Endothelial cell of umbilical vein (primary cell): ENCODE results near the gene SLC39A9. TPM values are rescaled to one million over a fixed set of nuclear protein-coding genes. Genes with fewer than 3 reads are reported as not detected.

Experiments used
- BruUV-seq: library from RNA; stranded (reverse); fragments of 400-500 nt; replicated peaks from 2 replicates; lab custom pipeline; 2021; lab: Mats Ljungman, UMichigan
- CTCF ChIA-PET: fragments of 300-600, 350-600 bp; sonication (Branson Sonifier 250); formaldehyde crosslinking; loops from one replicate; lab custom pipeline; 2021; ENCODE audit warnings: antibody characterized with exemption, inconsistent platforms; lab: Charles Lee
- POLR2A ChIA-PET: fragments of 300-600, 350-600 bp; sonication (Branson Sonifier 250); formaldehyde crosslinking; loops from one replicate; lab custom pipeline; 2021; ENCODE audit warnings: antibody characterized with exemption, inconsistent platforms; lab: Charles Lee
- DNase-seq: peaks from one replicate; pipeline ENCODE4 v3.0.0-alpha.2; 2011; ENCODE audit warnings: low read depth, low spot score
- FAIRE-seq: peaks from 2 replicates; lab custom pipeline; 2011; peaks lifted over from hg19 to GRCh38; lab: Jason Lieb, UNC
- H2AFZ ChIP-seq: 2 replicates; pipeline ENCODE4 v1.6.0; 2012; ENCODE audit warnings: low read depth, low read length, control low read depth, inconsistent platforms
- H3K27ac ChIP-seq: 2 replicates; pipeline ENCODE4 v1.5.1; 2011; ENCODE audit warnings: low read depth, mild to moderate bottlenecking, control low read depth, low read length, moderate library complexity; ENCODE audit not compliant: insufficient read depth
- H3K27me3 ChIP-seq, 2 experiments: 2 replicates each; pipeline versions ENCODE4 v1.6.0 to v1.6.1; 2011; ENCODE audit warnings: low read length in 2 of 2, mixed read lengths in 1 of 2; ENCODE audit not compliant: control insufficient read depth in 2 of 2, insufficient read depth in 2 of 2
- H3K36me3 ChIP-seq, 2 experiments: 2 replicates in 1 of 2; 3 replicates in 1 of 2; pipeline ENCODE4 v1.5.1; 2011; ENCODE audit warnings: low read length in 2 of 2, mild to moderate bottlenecking in 1 of 2, moderate library complexity in 1 of 2; ENCODE audit not compliant: control insufficient read depth in 2 of 2, insufficient read depth in 2 of 2; ENCODE audit errors: extremely low read depth in 1 of 2
- H3K4me1 ChIP-seq: 3 replicates; pipeline ENCODE4 v1.5.1; 2011; ENCODE audit warnings: mild to moderate bottlenecking, low read length; ENCODE audit not compliant: control insufficient read depth, insufficient read depth; ENCODE audit errors: extremely low read depth
- H3K4me2 ChIP-seq: 2 replicates; pipeline ENCODE4 v1.6.1; 2011; ENCODE audit warnings: low read length, control low read depth, mixed read lengths; ENCODE audit not compliant: insufficient read depth
- H3K4me3 ChIP-seq, 3 experiments: fragments of 200-600 bp in 1 of 3; sonication (generic), shearing (Covaris generic) in 1 of 3; replicated peaks in 1 of 3; 2 replicates each; pipeline ENCODE4 v1.5.1; 2011 to 2016; ENCODE audit warnings: control low read depth in 3 of 3, low read length in 3 of 3, mild to moderate bottlenecking in 2 of 3, inconsistent platforms in 1 of 3, low read depth in 1 of 3, moderate library complexity in 1 of 3; ENCODE audit not compliant: insufficient read depth in 1 of 3
- H3K79me2 ChIP-seq: 2 replicates; pipeline ENCODE4 v1.6.0; 2012; ENCODE audit warnings: low read length, inconsistent platforms; ENCODE audit not compliant: control insufficient read depth, insufficient read depth
- H3K9ac ChIP-seq: replicated peaks from 2 replicates; pipeline ENCODE3; 2011; ENCODE audit warnings: low read length, control low read depth; ENCODE audit not compliant: insufficient read depth; ENCODE audit errors: extremely low read depth
- H3K9me1 ChIP-seq: replicated peaks from 3 replicates; pipeline ENCODE4 v1.6.0; 2011; ENCODE audit warnings: mild to moderate bottlenecking, low read length; ENCODE audit not compliant: control insufficient read depth, insufficient read depth; ENCODE audit errors: extremely low read depth
- H3K9me3 ChIP-seq: replicated peaks from 2 replicates; pipeline ENCODE4 v1.5.1; 2012; ENCODE audit warnings: low read length, inconsistent platforms; ENCODE audit not compliant: control insufficient read depth, insufficient read depth
- H4K20me1 ChIP-seq: replicated peaks from 2 replicates; pipeline ENCODE3; 2011; ENCODE audit warnings: mild to moderate bottlenecking, low read length; ENCODE audit not compliant: control insufficient read depth, insufficient read depth; ENCODE audit errors: extremely low read depth
- CTCF ChIP-seq, 2 donors: IDR thresholded peaks; 1 replicate in 1 of 2; 2 replicates in 1 of 2; pipeline ENCODE4 v1.5.1; 2011; ENCODE audit warnings: low read length in 2 of 2, mild to moderate bottlenecking in 2 of 2, moderate library complexity in 2 of 2, control low read depth in 1 of 2, inconsistent platforms in 1 of 2, low read depth in 1 of 2; ENCODE audit not compliant: insufficient read depth in 1 of 2; ENCODE audit errors: extremely low read depth in 1 of 2
- EZH2 ChIP-seq: IDR thresholded peaks from 2 replicates; pipeline ENCODE4 v1.6.1; 2012; ENCODE audit warnings: borderline replicate concordance, low read depth, mild to moderate bottlenecking, moderate library complexity, low read length, inconsistent platforms; ENCODE audit not compliant: severe bottlenecking
- FOS ChIP-seq: IDR thresholded peaks from 2 replicates; pipeline ENCODE4 v1.6.1; 2011; ENCODE audit warnings: mild to moderate bottlenecking, low read length, moderate library complexity, borderline replicate concordance; ENCODE audit not compliant: insufficient read depth
- GATA2 ChIP-seq: IDR thresholded peaks from 2 replicates; pipeline ENCODE4 v1.7.0; 2011; ENCODE audit warnings: low read depth, mild to moderate bottlenecking, moderate library complexity, mixed read lengths, low read length; ENCODE audit not compliant: insufficient read length, insufficient read depth
- JUN ChIP-seq: IDR thresholded peaks from 2 replicates; pipeline ENCODE4 v1.6.1; 2011; ENCODE audit warnings: borderline replicate concordance, low read depth; ENCODE audit not compliant: insufficient read length, insufficient read depth
- MYC ChIP-seq: IDR thresholded peaks from one replicate; pipeline ENCODE4 v1.6.1; 2011; ENCODE audit warnings: mild to moderate bottlenecking, low read depth, low read length
- POLR2A ChIP-seq: IDR thresholded peaks from 2 replicates; pipeline ENCODE4 v1.6.1; 2012; ENCODE audit warnings: low read depth, mild to moderate bottlenecking, control low read depth, low read length
- POLR2AphosphoS5 ChIP-seq: IDR thresholded peaks from 2 replicates; pipeline ENCODE4 v1.6.1; 2012; ENCODE audit warnings: low read depth, mild to moderate bottlenecking, control low read depth, low read length, moderate library complexity; ENCODE audit not compliant: insufficient read depth
- dilution Hi-C: fragments of 300-500 bp; cut with MboI; formaldehyde crosslinking; loops from one replicate; pipeline ENCODE4 v1.15.0; 2019; ENCODE audit warnings: low sequenced_read_pairs; ENCODE audit not compliant: extremely low pct_ligation_motif_present
- intact Hi-C: fragments of 100-400 bp; cut with micrococcal nuclease; formaldehyde crosslinking; loops from one replicate; pipeline ENCODE4 v1.10.0; 2022
- polyA plus RNA-seq, 4 experiments: library from polyadenylated mRNA; depleted of rRNA in 3 of 4; stranded (reverse) in 3 of 4; unstranded in 1 of 4; fragments of >200 nt; gene quantifications; 2 replicates each; pipeline versions ENCODE4 v1.2.1 to v1.2.3, GENCODE V29; 2011 to 2012; ENCODE audit warnings: missing spikeins in 1 of 4
- total RNA-seq: library from RNA; stranded (reverse); gene quantifications from 2 replicates; pipeline ENCODE4 v1.2.3, GENCODE V29; 2021
- TF ChIP-seq, protein P1 (sequence below): IDR thresholded peaks from 2 replicates; pipeline ENCODE4 v1.6.1; 2011; ENCODE audit not compliant: insufficient read depth, insufficient read length

SLC39A9 gene
- total and polyA plus RNA-seq, 2 donors (not counting 3 experiments of a cell fraction or from before 2014, with no cell fraction given): 39.8 to 55.2 TPM

DNA sequence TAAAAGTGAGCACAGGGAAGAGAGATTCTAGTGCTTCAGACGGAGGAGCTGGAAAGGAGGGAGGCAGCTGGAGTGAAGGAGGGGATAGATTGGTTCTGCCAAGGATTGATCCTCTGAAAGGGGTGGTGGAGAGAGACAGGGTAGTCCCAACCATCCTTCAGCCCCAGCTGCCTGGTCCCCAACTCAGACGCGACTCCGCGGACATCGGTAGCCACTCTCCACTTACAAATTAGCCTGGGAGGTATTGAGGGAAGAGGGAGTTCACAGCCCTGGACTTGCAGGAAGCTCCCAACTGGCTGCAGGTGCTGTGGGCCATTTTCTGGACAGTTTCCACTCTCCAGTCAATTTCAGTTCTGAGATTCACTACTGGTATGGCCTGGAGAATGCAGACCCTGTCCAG, 87.2 kb downstream of the SLC39A9 start:
- ChIA-PET CTCF (interaction anchor here (1.5 kb wide), 1 partner anchor 10 kb away, joined by 3 read pairs; no protein-coding TSS in a partner anchor), POLR2A (no interaction called here)
- no TSS peak for BruUV-seq
- DNase-seq (no peak), FAIRE-seq (no peak)
- no peak for TF ChIP-seq EZH2
- TF ChIP-seq POLR2AphosphoS5: no peak
- no peak for TF ChIP-seq FOS
- TF ChIP-seq, protein P1, sequence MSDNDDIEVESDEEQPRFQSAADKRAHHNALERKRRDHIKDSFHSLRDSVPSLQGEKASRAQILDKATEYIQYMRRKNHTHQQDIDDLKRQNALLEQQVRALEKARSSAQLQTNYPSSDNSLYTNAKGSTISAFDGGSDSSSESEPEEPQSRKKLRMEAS: no peak
- TF ChIP-seq GATA2: no peak
- no peak for TF ChIP-seq CTCF (IDR thresholded peaks at IDR 0.05; ENCODE audit: extremely low read depth in 1 of 2, insufficient read depth in 1 of 2, low read depth in 1 of 2, low read length in 2 of 2)
- no peak for TF ChIP-seq JUN
- no peak for TF ChIP-seq POLR2A
- no peak for TF ChIP-seq MYC
- no peak overlapping the region for H2AFZ ChIP-seq
- no peaks in the 10 kb centered on the region for H3K9me3 ChIP-seq
- H3K27ac ChIP-seq: no peak overlapping the region
- H3K79me2 ChIP-seq: no peaks in the 10 kb centered on the region
- H4K20me1 ChIP-seq: no peaks in the 10 kb centered on the region
- no peaks in the 10 kb centered on the region for H3K9me1 ChIP-seq
- no peak overlapping the region for H3K4me3 ChIP-seq
- dilution Hi-C loops (no loop called here), intact Hi-C loops (no loop called here)
- H3K36me3 ChIP-seq: no peaks in the 10 kb centered on the region
- peaks cover 45 to 47% of the 10 kb centered on the region in 2 experiments for H3K27me3 ChIP-seq
- no peaks in the 10 kb centered on the region for H3K4me1 ChIP-seq
- H3K4me2 ChIP-seq: no peak overlapping the region
- H3K9ac ChIP-seq: no peak overlapping the region
